Measurements from ENCODE around the gene OPTN. TPM values are rescaled to one million over a fixed set of nuclear protein-coding genes. Genes with fewer than 3 reads are reported as not detected.

The OPTN gene
- polyA plus RNA-seq, 3 donors = 1.4 to 3.7 (median 2.6) TPM

- intact Hi-C loops (cut with micrococcal nuclease) = no loop called here
- no peaks in the 10 kb centered on the region for H3K79me2 ChIP-seq (ENCODE audit: insufficient read depth, low read length)
- DNase-seq = no peak
- H3K4me3 ChIP-seq (replicated peaks in 1 of 3; ENCODE audit: low read depth in 2 of 3, low read length in 3 of 3) = no peak overlapping the region
- H3K4me2 ChIP-seq (replicated peaks; ENCODE audit: extremely low read depth, low read length, poor library complexity, severe bottlenecking) = no peak overlapping the region
- no peak overlapping the region for H3K27ac Mint-ChIP-seq
- H3K4me1 ChIP-seq (ENCODE audit: control insufficient read depth in 1 of 2, insufficient read depth in 2 of 2, low read length in 2 of 2) = no peaks in the 10 kb centered on the region
- H3K27me3 Mint-ChIP-seq (ENCODE audit: low read depth in 3 of 3) = peaks cover 1 to 6% (median 4%) of the 10 kb centered on the region in 3 donors
- no peaks in the 10 kb centered on the region for H4K20me1 ChIP-seq (ENCODE audit: insufficient read depth, low read length)
- H3K27ac ChIP-seq (ENCODE audit: low read depth in 1 of 2, low read length in 2 of 2) = no peak overlapping the region
- H3K36me3 Mint-ChIP-seq = no peaks in the 10 kb centered on the region
- H2AFZ ChIP-seq (ENCODE audit: insufficient read depth, low read depth, low read length, poor library complexity, severe bottlenecking) = no peak overlapping the region
- no peak for TF ChIP-seq CTCF (IDR thresholded peaks at IDR 0.05)
- H3K27me3 ChIP-seq (ENCODE audit: control insufficient read depth in 2 of 2, insufficient read depth in 2 of 2, low read length in 2 of 2) = no peaks in the 10 kb centered on the region
- peaks cover 0 to 8% (median 4%) of the 10 kb centered on the region in 7 donors for H3K9me3 Mint-ChIP-seq
- H3K9ac ChIP-seq (ENCODE audit: insufficient read depth, low read length, poor library complexity, severe bottlenecking) = no peak overlapping the region
- H3K36me3 ChIP-seq (replicated peaks in 1 of 2; ENCODE audit: control insufficient read depth in 1 of 2, insufficient read depth in 2 of 2, low read length in 2 of 2) = no peaks in the 10 kb centered on the region
- H3K4me1 Mint-ChIP-seq = no peaks in the 10 kb centered on the region
- WGBS (ENCODE audit: insufficient coverage) = no CpG with 5 or more reads among the region's 3 CpGs
- no peak overlapping the region for H3K4me3 Mint-ChIP-seq
- no peaks in the 10 kb centered on the region for H3K9me3 ChIP-seq (replicated peaks in 1 of 2; ENCODE audit: control insufficient read depth in 1 of 2, insufficient read depth in 1 of 2, low read length in 2 of 2)
These were observed 44.9 kb downstream of the OPTN start for GRCh38 chr10:13144814-13145213.

- H3K9me3 ChIP-seq (replicated peaks in 1 of 2; ENCODE audit: control insufficient read depth in 1 of 2, insufficient read depth in 1 of 2, low read length in 2 of 2) = no peaks in the 10 kb centered on the region
- DNase-seq = no peak
- peaks cover 3 to 6% (median 4%) of the 10 kb centered on the region in 3 donors for H3K27me3 Mint-ChIP-seq (ENCODE audit: low read depth in 3 of 3)
- WGBS (ENCODE audit: insufficient coverage) = no CpG with 5 or more reads among the region's 1 CpG
- TF ChIP-seq CTCF (IDR thresholded peaks at IDR 0.05) = no peak
- no peaks in the 10 kb centered on the region for H3K4me1 ChIP-seq (ENCODE audit: control insufficient read depth in 1 of 2, insufficient read depth in 2 of 2, low read length in 2 of 2)
- no peaks in the 10 kb centered on the region for H4K20me1 ChIP-seq (ENCODE audit: insufficient read depth, low read length)
- no peak overlapping the region for H3K27ac ChIP-seq (ENCODE audit: low read depth in 1 of 2, low read length in 2 of 2)
- intact Hi-C loops (cut with micrococcal nuclease) = no loop called here
- peaks cover 0 to 8% (median 4%) of the 10 kb centered on the region in 7 donors for H3K9me3 Mint-ChIP-seq
- no peak overlapping the region for H3K9ac ChIP-seq (ENCODE audit: insufficient read depth, low read length, poor library complexity, severe bottlenecking)
- H3K4me3 ChIP-seq (replicated peaks in 1 of 3; ENCODE audit: low read depth in 2 of 3, low read length in 3 of 3) = no peak overlapping the region
- no peaks in the 10 kb centered on the region for H3K27me3 ChIP-seq (ENCODE audit: control insufficient read depth in 2 of 2, insufficient read depth in 2 of 2, low read length in 2 of 2)
- no peaks in the 10 kb centered on the region for H3K36me3 Mint-ChIP-seq
- H3K4me3 Mint-ChIP-seq = no peak overlapping the region
- H3K79me2 ChIP-seq (ENCODE audit: insufficient read depth, low read length) = no peaks in the 10 kb centered on the region
- H3K36me3 ChIP-seq (replicated peaks in 1 of 2; ENCODE audit: control insufficient read depth in 1 of 2, insufficient read depth in 2 of 2, low read length in 2 of 2) = no peaks in the 10 kb centered on the region
- no peak overlapping the region for H2AFZ ChIP-seq (ENCODE audit: insufficient read depth, low read depth, low read length, poor library complexity, severe bottlenecking)
- no peak overlapping the region for H3K27ac Mint-ChIP-seq
- H3K4me1 Mint-ChIP-seq = no peaks in the 10 kb centered on the region
- H3K4me2 ChIP-seq (replicated peaks; ENCODE audit: extremely low read depth, low read length, poor library complexity, severe bottlenecking) = no peak overlapping the region
These were observed 46.4 kb downstream of the OPTN start for GRCh38 chr10:13146379-13146778.
